Gastroesophageal sphincter (tissue), 4 donors: ENCODE measurements around the gene NOL4L. TPM values are rescaled to one million over a fixed set of nuclear protein-coding genes. Genes with fewer than 3 reads are reported as not detected.

Source experiments
- ATAC-seq: fragments of 150-250 bp; one replicate; pipeline ENCODE4 v1.9.1; 2016; ENCODE audit warnings: mild to moderate bottlenecking, moderate library complexity
- H3K27ac ChIP-seq, 4 donors: fragments of 200-600 bp; sonication (generic) in 3 of 4; 1 replicate in 3 of 4; 2 replicates in 1 of 4; pipeline ENCODE4 v1.5.1; 2016 to 2019
- H3K27me3 ChIP-seq: fragments of 200-600 bp; sonication (generic); one replicate; pipeline ENCODE4 v1.5.1; 2019
- H3K36me3 ChIP-seq, 2 donors: fragments of 200-600 bp; sonication (generic); one replicate each; pipeline ENCODE4 v1.5.1; 2019; ENCODE audit warnings: control low read depth in 1 of 2
- H3K4me1 ChIP-seq, 3 donors: fragments of 200-600 bp; sonication (generic); 1 replicate in 2 of 3; 2 replicates in 1 of 3; pipeline ENCODE4 v1.5.1; 2016 to 2019; ENCODE audit warnings: control low read depth in 2 of 3
- H3K4me3 ChIP-seq, 2 donors: fragments of 200-600 bp; sonication (generic); one replicate each; pipeline ENCODE4 v1.5.1; 2019; ENCODE audit warnings: mild to moderate bottlenecking in 1 of 2, moderate library complexity in 1 of 2
- H3K9me3 ChIP-seq, 3 donors: fragments of 200-600 bp; sonication (generic); one replicate each; pipeline ENCODE4 v1.5.1; 2017 to 2019; ENCODE audit warnings: control low read depth in 2 of 3
- EP300 ChIP-seq: sonication (generic); formaldehyde crosslinking; IDR thresholded peaks from one replicate; pipeline ENCODE4 v1.6.1; 2017; ENCODE audit warnings: antibody characterized with exemption, mild to moderate bottlenecking
- POLR2A ChIP-seq, 2 donors: fragments of 450-650 bp; IDR thresholded peaks; one replicate each; pipeline ENCODE4 v1.6.1; 2017; ENCODE audit warnings: antibody characterized with exemption in 2 of 2, mild to moderate bottlenecking in 2 of 2, moderate library complexity in 1 of 2
- POLR2AphosphoS5 ChIP-seq: sonication (generic); formaldehyde crosslinking; IDR thresholded peaks from one replicate; pipeline ENCODE4 v1.6.1; 2017; ENCODE audit warnings: antibody characterized with exemption
- WGBS, 2 donors: methylation state at CpG; one replicate each; pipeline ENCODE4 v1.1.5; 2018; ENCODE audit warnings: low coverage in 1 of 2; 5-methylcytosine and 5-hydroxymethylcytosine counted together
- total RNA-seq, 4 donors: library from RNA; depleted of rRNA; stranded (reverse); fragments of >200 nt; gene quantifications; one replicate each; pipeline ENCODE4 v1.1.0, GENCODE V29; 2016
- TF ChIP-seq, protein P1 (sequence below), 4 experiments: fragments of 200-600 bp in 2 of 4; fragments of 450-650 bp in 2 of 4; sonication (generic) in 1 of 4; IDR thresholded peaks; one replicate each; pipeline ENCODE4 v1.5.1; 2017 to 2019; ENCODE audit warnings: antibody characterized with exemption in 4 of 4, mild to moderate bottlenecking in 2 of 4, moderate library complexity in 2 of 4

NOL4L gene
- total RNA-seq, 4 donors from 2014 or later, result 9.0 to 14.7 (median 10.8) TPM

- no peaks in the 10 kb centered on the region for H3K4me1 ChIP-seq
- 85 to 96% methylated on average over 4 to 6 of the region's 8 CpGs for WGBS, 2 donors
- no peak for ATAC-seq
- no peak overlapping the region for H3K4me3 ChIP-seq
- TF ChIP-seq POLR2AphosphoS5, result no peak
- TF ChIP-seq EP300, result no peak
- no peak for TF ChIP-seq POLR2A (IDR thresholded peaks at IDR 0.05)
- TF ChIP-seq, protein P1, sequence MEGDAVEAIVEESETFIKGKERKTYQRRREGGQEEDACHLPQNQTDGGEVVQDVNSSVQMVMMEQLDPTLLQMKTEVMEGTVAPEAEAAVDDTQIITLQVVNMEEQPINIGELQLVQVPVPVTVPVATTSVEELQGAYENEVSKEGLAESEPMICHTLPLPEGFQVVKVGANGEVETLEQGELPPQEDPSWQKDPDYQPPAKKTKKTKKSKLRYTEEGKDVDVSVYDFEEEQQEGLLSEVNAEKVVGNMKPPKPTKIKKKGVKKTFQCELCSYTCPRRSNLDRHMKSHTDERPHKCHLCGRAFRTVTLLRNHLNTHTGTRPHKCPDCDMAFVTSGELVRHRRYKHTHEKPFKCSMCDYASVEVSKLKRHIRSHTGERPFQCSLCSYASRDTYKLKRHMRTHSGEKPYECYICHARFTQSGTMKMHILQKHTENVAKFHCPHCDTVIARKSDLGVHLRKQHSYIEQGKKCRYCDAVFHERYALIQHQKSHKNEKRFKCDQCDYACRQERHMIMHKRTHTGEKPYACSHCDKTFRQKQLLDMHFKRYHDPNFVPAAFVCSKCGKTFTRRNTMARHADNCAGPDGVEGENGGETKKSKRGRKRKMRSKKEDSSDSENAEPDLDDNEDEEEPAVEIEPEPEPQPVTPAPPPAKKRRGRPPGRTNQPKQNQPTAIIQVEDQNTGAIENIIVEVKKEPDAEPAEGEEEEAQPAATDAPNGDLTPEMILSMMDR (IDR thresholded peaks at IDR 0.05), result no peak
- peaks cover 5% of the 10 kb centered on the region for H3K27me3 ChIP-seq
- H3K27ac ChIP-seq, result no peak overlapping the region
- H3K36me3 ChIP-seq, result no peaks in the 10 kb centered on the region
- no peaks in the 10 kb centered on the region for H3K9me3 ChIP-seq
Measured at GRCh38 chr20:32555584-32555983, 29.5 kb downstream of the NOL4L start.

- Histone ChIP-seq H3K9me3 (no peaks in the 10 kb centered on the region), H3K36me3 (no peaks in the 10 kb centered on the region), H3K4me3 (no peak overlapping the region), H3K4me1 (no peaks in the 10 kb centered on the region), H3K27me3 (peaks cover 5% of the 10 kb centered on the region), H3K27ac (no peak overlapping the region)
- WGBS, 2 donors, result 92 to 94% methylated on average over 2 to 3 of the region's 3 CpGs
- ATAC-seq, result no peak
- TF ChIP-seq, protein P1 (IDR thresholded peaks at IDR 0.05), result no peak
- TF ChIP-seq POLR2AphosphoS5 (no peak), POLR2A (IDR thresholded peaks at IDR 0.05) (no peak), EP300 (no peak)
Measured at GRCh38 chr20:32554965-32555289, 30.2 kb downstream of the NOL4L start.

GRCh38 chr20:32553618-32554017 is 31.5 kb downstream of the NOL4L start:
- TF ChIP-seq EP300, result no peak
- TF ChIP-seq POLR2A (IDR thresholded peaks at IDR 0.05), result no peak
- no peak for TF ChIP-seq POLR2AphosphoS5
- TF ChIP-seq, protein P1 (IDR thresholded peaks at IDR 0.05), result no peak
- WGBS, 2 donors, result 79 to 90% methylated on average over 2 to 4 of the region's 4 CpGs
- Histone ChIP-seq H3K27ac (no peak overlapping the region), H3K4me3 (no peak overlapping the region), H3K27me3 (peaks cover 5% of the 10 kb centered on the region), H3K9me3 (no peaks in the 10 kb centered on the region), H3K36me3 (no peaks in the 10 kb centered on the region), H3K4me1 (no peaks in the 10 kb centered on the region)
- no peak for ATAC-seq

- Histone ChIP-seq H3K4me1 (no peaks in the 10 kb centered on the region), H3K36me3 (no peaks in the 10 kb centered on the region), H3K27ac (no peak overlapping the region), H3K27me3 (peaks cover 4% of the 10 kb centered on the region), H3K4me3 (no peak overlapping the region), H3K9me3 (no peaks in the 10 kb centered on the region)
- ATAC-seq, result no peak
- 89 to 98% methylated on average over 2 of the region's 2 CpGs for WGBS, 2 donors
- TF ChIP-seq, protein P1 (IDR thresholded peaks at IDR 0.05), result no peak
- no peak for TF ChIP-seq EP300
- no peak for TF ChIP-seq POLR2A (IDR thresholded peaks at IDR 0.05)
- no peak for TF ChIP-seq POLR2AphosphoS5
Measured at GRCh38 chr20:32551693-32552092, 33.4 kb downstream of the NOL4L start.

- TF ChIP-seq POLR2A (IDR thresholded peaks at IDR 0.05) (no peak), POLR2AphosphoS5 (no peak), EP300 (no peak)
- TF ChIP-seq, protein P1 (IDR thresholded peaks at IDR 0.05), result no peak
- no peaks in the 10 kb centered on the region for H3K9me3 ChIP-seq
- no peak overlapping the region for H3K4me3 ChIP-seq
- H3K36me3 ChIP-seq, result no peaks in the 10 kb centered on the region
- no peak for ATAC-seq
- H3K27ac ChIP-seq, result no peak overlapping the region
- H3K4me1 ChIP-seq, result no peaks in the 10 kb centered on the region
- no peaks in the 10 kb centered on the region for H3K27me3 ChIP-seq
- WGBS, 2 donors, result 95 to 100% methylated on average over 2 of the region's 2 CpGs
Measured at GRCh38 chr20:32549842-32550241, 35.3 kb downstream of the NOL4L start.
